ENCODE results near the gene KRT36. TPM values are rescaled to one million over a fixed set of nuclear protein-coding genes. Genes with fewer than 3 reads are reported as not detected.

Gene KRT36
- polyA plus RNA-seq, 1 donor (not counting 4 experiments of a cell fraction or from before 2014, with no cell fraction given) = not detected

DNA sequence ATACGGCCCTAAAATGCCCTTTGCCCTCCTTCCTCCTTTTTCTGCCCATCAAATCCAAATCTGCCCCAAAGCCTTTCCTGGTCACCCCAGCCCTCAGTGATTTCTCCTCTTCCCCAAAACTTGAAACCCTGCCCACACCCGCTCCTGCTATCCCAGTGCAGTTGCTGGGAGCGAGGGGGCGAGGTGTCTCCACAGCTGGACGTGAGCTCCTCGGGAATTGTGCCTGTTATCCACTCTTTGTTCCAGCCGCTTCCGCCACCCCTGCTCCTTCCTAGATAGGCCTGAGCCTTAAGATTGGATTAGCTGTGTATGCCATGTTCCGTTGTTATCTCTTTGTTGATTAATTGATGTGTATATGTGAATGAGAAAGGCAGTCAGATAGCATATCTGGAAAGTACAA, 6.2 kb downstream of the KRT36 start:
- no peaks in the 10 kb centered on the region for H3K36me3 ChIP-seq (ENCODE audit: control insufficient read depth in 2 of 2, extremely low read depth in 1 of 2, insufficient read depth in 2 of 2, low read length in 2 of 2)
- no peaks in the 10 kb centered on the region for H3K4me1 ChIP-seq (ENCODE audit: control insufficient read depth, extremely low read depth, insufficient read depth, low read length)
- no peak for DNase-seq (ENCODE audit: low read depth, low spot score)
- H3K79me2 ChIP-seq (ENCODE audit: control insufficient read depth, insufficient read depth, low read length) = no peaks in the 10 kb centered on the region
- dilution Hi-C loops (cut with MboI; ENCODE audit: extremely low pct_ligation_motif_present, low sequenced_read_pairs) = no loop called here
- TF ChIP-seq EZH2 (IDR thresholded peaks at IDR 0.05; ENCODE audit: low read length) = no peak
- TF ChIP-seq, protein P1, sequence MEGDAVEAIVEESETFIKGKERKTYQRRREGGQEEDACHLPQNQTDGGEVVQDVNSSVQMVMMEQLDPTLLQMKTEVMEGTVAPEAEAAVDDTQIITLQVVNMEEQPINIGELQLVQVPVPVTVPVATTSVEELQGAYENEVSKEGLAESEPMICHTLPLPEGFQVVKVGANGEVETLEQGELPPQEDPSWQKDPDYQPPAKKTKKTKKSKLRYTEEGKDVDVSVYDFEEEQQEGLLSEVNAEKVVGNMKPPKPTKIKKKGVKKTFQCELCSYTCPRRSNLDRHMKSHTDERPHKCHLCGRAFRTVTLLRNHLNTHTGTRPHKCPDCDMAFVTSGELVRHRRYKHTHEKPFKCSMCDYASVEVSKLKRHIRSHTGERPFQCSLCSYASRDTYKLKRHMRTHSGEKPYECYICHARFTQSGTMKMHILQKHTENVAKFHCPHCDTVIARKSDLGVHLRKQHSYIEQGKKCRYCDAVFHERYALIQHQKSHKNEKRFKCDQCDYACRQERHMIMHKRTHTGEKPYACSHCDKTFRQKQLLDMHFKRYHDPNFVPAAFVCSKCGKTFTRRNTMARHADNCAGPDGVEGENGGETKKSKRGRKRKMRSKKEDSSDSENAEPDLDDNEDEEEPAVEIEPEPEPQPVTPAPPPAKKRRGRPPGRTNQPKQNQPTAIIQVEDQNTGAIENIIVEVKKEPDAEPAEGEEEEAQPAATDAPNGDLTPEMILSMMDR (optimal IDR thresholded peaks at IDR 0.05 in 1 of 3, IDR thresholded peaks at IDR 0.05 in 1 of 3, conservative IDR thresholded peaks at IDR 0.05 in 1 of 3; ENCODE audit: extremely low read depth in 1 of 3, insufficient read depth in 2 of 3, low read length in 3 of 3) = no peak
- no peaks in the 10 kb centered on the region for H4K20me1 ChIP-seq (ENCODE audit: control insufficient read depth, extremely low read depth, insufficient read depth, low read length)
- no peak overlapping the region for H3K4me3 ChIP-seq (ENCODE audit: control insufficient read depth in 2 of 3, extremely low read depth in 1 of 3, insufficient read depth in 2 of 3, low read depth in 1 of 3, low read length in 3 of 3)
- H3K27ac ChIP-seq (ENCODE audit: control insufficient read depth, insufficient read depth, low read length) = no peak overlapping the region
- no peaks in the 10 kb centered on the region for H3K27me3 ChIP-seq (ENCODE audit: control insufficient read depth, extremely low read depth, insufficient read depth, low read length)
- H3K9me1 ChIP-seq (ENCODE audit: control insufficient read depth, extremely low read depth, insufficient read depth, low read length) = no peaks in the 10 kb centered on the region
- no peak overlapping the region for H3K4me2 ChIP-seq (ENCODE audit: control insufficient read depth, extremely low read depth, insufficient read depth, low read depth, low read length)
- H3K9ac ChIP-seq (ENCODE audit: control insufficient read depth, extremely low read depth, insufficient read depth, low read length) = no peak overlapping the region
- H2AFZ ChIP-seq (ENCODE audit: control insufficient read depth, low read length) = no peak overlapping the region
- no peaks in the 10 kb centered on the region for H3K9me3 ChIP-seq (ENCODE audit: control insufficient read depth, low read depth, low read length)
- FAIRE-seq = no peak

DNA sequence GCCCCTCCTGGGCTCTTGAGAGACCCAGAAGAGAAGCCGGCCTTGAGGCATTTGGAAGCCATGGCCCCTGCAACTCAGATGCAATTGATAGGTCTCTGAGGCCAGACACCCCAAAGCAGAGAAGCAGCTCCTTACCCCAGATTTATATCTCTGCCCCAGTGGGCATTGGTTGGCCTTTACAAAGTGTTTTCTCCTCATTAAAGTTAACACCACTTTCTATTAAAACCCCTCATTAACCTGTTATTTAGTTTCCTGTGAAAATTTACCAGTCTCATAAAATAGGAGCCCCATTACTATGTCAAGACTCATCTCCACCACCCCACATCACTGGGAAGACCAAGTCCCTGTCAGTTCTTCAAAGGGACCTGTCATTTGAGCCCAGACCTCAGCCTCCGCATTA, 8.7 kb downstream of the KRT36 start, which contains the start of gene KRT35:
Gene KRT35 (minus strand): TSS at position 116 of the 400 bp plus-strand sequence. CDS start 54 bp downstream, at position 62.
- no peak within 1 kb of the TSS for H3K4me2 ChIP-seq (ENCODE audit: control insufficient read depth, extremely low read depth, insufficient read depth, low read depth, low read length)
- no peaks in the 10 kb centered on the region for H3K27me3 ChIP-seq (ENCODE audit: control insufficient read depth, extremely low read depth, insufficient read depth, low read length)
- no peaks in the 10 kb centered on the region for H3K79me2 ChIP-seq (ENCODE audit: control insufficient read depth, insufficient read depth, low read length)
- H3K36me3 ChIP-seq (ENCODE audit: control insufficient read depth in 2 of 2, extremely low read depth in 1 of 2, insufficient read depth in 2 of 2, low read length in 2 of 2) = no peaks in the 10 kb centered on the region
- dilution Hi-C loops (cut with MboI; ENCODE audit: extremely low pct_ligation_motif_present, low sequenced_read_pairs) = no loop called here
- FAIRE-seq (no peak), DNase-seq (ENCODE audit: low read depth, low spot score) (no peak)
- TF ChIP-seq, protein P1 (optimal IDR thresholded peaks at IDR 0.05 in 1 of 3, IDR thresholded peaks at IDR 0.05 in 1 of 3, conservative IDR thresholded peaks at IDR 0.05 in 1 of 3; ENCODE audit: extremely low read depth in 1 of 3, insufficient read depth in 2 of 3, low read length in 3 of 3) = no peak
- TF ChIP-seq EZH2 (IDR thresholded peaks at IDR 0.05; ENCODE audit: low read length) = no peak
- no peak within 1 kb of the TSS for H3K27ac ChIP-seq (ENCODE audit: control insufficient read depth, insufficient read depth, low read length)
- H3K4me1 ChIP-seq (ENCODE audit: control insufficient read depth, extremely low read depth, insufficient read depth, low read length) = no peaks in the 10 kb centered on the region
- no peaks in the 10 kb centered on the region for H4K20me1 ChIP-seq (ENCODE audit: control insufficient read depth, extremely low read depth, insufficient read depth, low read length)
- H3K4me3 ChIP-seq (ENCODE audit: control insufficient read depth in 2 of 3, extremely low read depth in 1 of 3, insufficient read depth in 2 of 3, low read depth in 1 of 3, low read length in 3 of 3) = no peak within 1 kb of the TSS
- no peaks in the 10 kb centered on the region for H3K9me3 ChIP-seq (ENCODE audit: control insufficient read depth, low read depth, low read length)
- H2AFZ ChIP-seq (ENCODE audit: control insufficient read depth, low read length) = no peak within 1 kb of the TSS
- no peak within 1 kb of the TSS for H3K9ac ChIP-seq (ENCODE audit: control insufficient read depth, extremely low read depth, insufficient read depth, low read length)
- no peaks in the 10 kb centered on the region for H3K9me1 ChIP-seq (ENCODE audit: control insufficient read depth, extremely low read depth, insufficient read depth, low read length)
